HEK293 (cell line): ENCODE results near the gene MED17.
A peak's percentile ranks its signal among the peaks of the same experiment; 100 is the strongest.

Source experiments
- CTCF ChIA-PET: fragments of 350-600 bp; formaldehyde crosslinking; extraction: SDS; loops from one replicate; lab custom pipeline; 2021; ENCODE audit warnings: antibody characterized with exemption; lab: Yijun Ruan, JAX
- POLR2A ChIA-PET: fragments of 300-600 bp; formaldehyde crosslinking; extraction: SDS; loops from one replicate; lab custom pipeline; 2020; ENCODE audit warnings: antibody characterized with exemption, inconsistent platforms; lab: Yijun Ruan, JAX
- H3K27ac ChIP-seq: fragments of 200-500 bp; sonication (Bioruptor generic); 2 replicates; pipeline ENCODE4 v1.5.1; 2014; ENCODE audit warnings: low read depth, low read length, control low read depth, inconsistent platforms; ENCODE audit errors: extremely low read depth
- H3K36me3 ChIP-seq, 2 experiments: fragments of 200-500 bp in 1 of 2; sonication (Bioruptor generic) in 1 of 2; 1 replicate in 1 of 2; 2 replicates in 1 of 2; pipeline ENCODE4 v1.5.1; 2014 to 2017; ENCODE audit warnings: inconsistent platforms in 2 of 2, low read length in 2 of 2; ENCODE audit not compliant: control insufficient read depth in 2 of 2, insufficient read depth in 1 of 2
- H3K4me1 ChIP-seq: fragments of 200-500 bp; sonication (Bioruptor generic); 2 replicates; pipeline ENCODE4 v1.5.1; 2014; ENCODE audit warnings: mild to moderate bottlenecking, low read length, inconsistent platforms; ENCODE audit not compliant: control insufficient read depth, insufficient read depth
- H3K4me3 ChIP-seq: 2 replicates; pipeline ENCODE4 v1.5.1; 2011; ENCODE audit warnings: low read depth, mild to moderate bottlenecking, control low read depth, low read length, moderate library complexity
- H3K9me3 ChIP-seq: fragments of 200-500 bp; sonication (Bioruptor generic); 2 replicates; pipeline ENCODE4 v1.5.1; 2014; ENCODE audit warnings: low read depth, low read length, inconsistent platforms; ENCODE audit not compliant: control insufficient read depth, insufficient read depth
- TRIM28 ChIP-seq: IDR thresholded peaks from 2 replicates; pipeline ENCODE4 v1.6.1; 2011; ENCODE audit warnings: low read length, control low read depth, borderline replicate concordance
- TSHZ1 ChIP-seq: fragments of 450-650 bp; formaldehyde crosslinking; IDR thresholded peaks from 2 replicates; pipeline ENCODE4 v1.5.1; 2016; ENCODE audit warnings: missing biosample characterization, missing genetic modification characterization, borderline replicate concordance
- ZBTB17 ChIP-seq: fragments of 450-650 bp; formaldehyde crosslinking; IDR thresholded peaks from 2 replicates; pipeline ENCODE4 v1.5.1; 2016; ENCODE audit warnings: missing biosample characterization, missing genetic modification characterization
- ZNF248 ChIP-seq: fragments of 450-650 bp; formaldehyde crosslinking; IDR thresholded peaks from 2 replicates; pipeline ENCODE4 v1.5.1; 2017; ENCODE audit warnings: missing biosample characterization, missing genetic modification characterization
- ZNF362 ChIP-seq: fragments of 450-650 bp; formaldehyde crosslinking; IDR thresholded peaks from 2 replicates; pipeline ENCODE4 v1.5.1; 2016; ENCODE audit warnings: missing biosample characterization, missing genetic modification characterization
- ZNF366 ChIP-seq: fragments of 450-650 bp; formaldehyde crosslinking; conservative IDR thresholded peaks from 2 replicates; pipeline ENCODE4 v1.5.1; 2016; ENCODE audit warnings: missing biosample characterization, missing genetic modification characterization
- ZNF37A ChIP-seq: fragments of 450-650 bp; IDR thresholded peaks from 2 replicates; pipeline ENCODE4 v1.5.1; 2018; ENCODE audit warnings: missing biosample characterization, missing genetic modification characterization
- ZNF449 ChIP-seq: fragments of 450-650 bp; formaldehyde crosslinking; IDR thresholded peaks from 2 replicates; pipeline ENCODE4 v1.5.1; 2017; ENCODE audit warnings: missing biosample characterization, mild to moderate bottlenecking, missing genetic modification characterization, moderate library complexity
- ZNF548 ChIP-seq: fragments of 450-650 bp; formaldehyde crosslinking; IDR thresholded peaks from 2 replicates; pipeline ENCODE4 v1.5.1; 2016; ENCODE audit warnings: missing biosample characterization, missing genetic modification characterization
- ZNF561 ChIP-seq: fragments of 450-650 bp; IDR thresholded peaks from 2 replicates; pipeline ENCODE4 v1.5.1; 2018; ENCODE audit warnings: missing biosample characterization, missing genetic modification characterization, borderline replicate concordance
- ZNF610 ChIP-seq: fragments of 450-650 bp; formaldehyde crosslinking; IDR thresholded peaks from 2 replicates; pipeline ENCODE4 v1.5.1; 2016; ENCODE audit warnings: missing biosample characterization, missing genetic modification characterization, borderline replicate concordance
- ZNF677 ChIP-seq: fragments of 450-650 bp; IDR thresholded peaks from 2 replicates; pipeline ENCODE4 v1.5.0; 2018; ENCODE audit warnings: missing biosample characterization, mild to moderate bottlenecking, missing genetic modification characterization, moderate library complexity
- ZSCAN16 ChIP-seq: fragments of 450-650 bp; formaldehyde crosslinking; IDR thresholded peaks from 2 replicates; pipeline ENCODE4 v1.5.1; 2016; ENCODE audit warnings: missing biosample characterization, missing genetic modification characterization

Gene MED17

GRCh38 chr11:93736129-93736528 lies 48.0 kb upstream of the MED17 start:
- peaks cover 21 to 91% of the 10 kb centered on the region in 2 experiments for H3K36me3 ChIP-seq
- H3K9me3 ChIP-seq: no peaks in the 10 kb centered on the region
- H3K4me3 ChIP-seq: no peak overlapping the region
- no peak overlapping the region for H3K27ac ChIP-seq
- POLR2A ChIA-PET: interaction anchor here (2.2 kb wide), 1 partner anchor 48 kb away, joined by 9 read pairs; the partner anchor contains the start of gene MED17
- no peak for TF ChIP-seq ZNF37A (tag by site-specific recombination)
- no peak for TF ChIP-seq ZNF610 (tag by site-specific recombination)
- no peak for TF ChIP-seq ZSCAN16 (tag by site-specific recombination)
- TF ChIP-seq TRIM28: no peak
- TF ChIP-seq, all 188 proteins: peak for 0
- CTCF ChIA-PET: interaction anchor here (0.8 kb wide), 1 partner anchor 14 kb away, joined by 3 read pairs; no protein-coding TSS in a partner anchor
- H3K4me1 ChIP-seq: no peaks in the 10 kb centered on the region

GRCh38 chr11:93737904-93738612 lies 46.0 kb upstream of the MED17 start:
- Histone ChIP-seq H3K9me3 (no peaks in the 10 kb centered on the region), H3K27ac (no peak overlapping the region), H3K4me3 (no peak overlapping the region; the same call in 1 of the 2 replicates), H3K4me1 (no peaks in the 10 kb centered on the region), H3K36me3 (peaks cover 18 to 72% of the 10 kb centered on the region in 2 experiments)
- ChIA-PET CTCF (interaction anchor here (0.7 to 1.1 kb wide), 2 partner anchors 25 to 48 kb away, joined by 3 read pairs; no protein-coding TSS in a partner anchor), POLR2A (interaction anchor here (4.2 to 5.6 kb wide), 2 partner anchors 7 to 45 kb away, joined by 48 to 149 read pairs; partner anchors contain the start of gene MED17)
- TF ChIP-seq ZNF548 (tag by site-specific recombination): no peak
- TF ChIP-seq ZNF366 (tag by site-specific recombination): peak; percentile 42
- no peak for TF ChIP-seq ZNF449 (tag by site-specific recombination)
- 0 out of 2 replicates have a peak, but pooled peaks have one; percentile 40 for TF ChIP-seq ZNF362 (tag by site-specific recombination)

- ChIA-PET POLR2A (interaction anchor here (4.2 to 5.6 kb wide), 2 partner anchors 8 to 44 kb away, joined by 48 to 149 read pairs; partner anchors contain the start of gene MED17), CTCF (interaction anchor here (0.7 to 1.1 kb wide), 2 partner anchors 26 to 47 kb away, joined by 3 read pairs; no protein-coding TSS in a partner anchor)
- Histone ChIP-seq H3K36me3 (peaks cover 18 to 71% of the 10 kb centered on the region in 2 experiments), H3K27ac (no peak overlapping the region), H3K4me3 (peak overlapping the region; percentile 96), H3K4me1 (no peaks in the 10 kb centered on the region), H3K9me3 (no peaks in the 10 kb centered on the region)
- TF ChIP-seq ZNF677 (no peak), ZNF561 (tag by site-specific recombination) (no peak), ZNF248 (no peak), TSHZ1 (no peak), ZBTB17 (peak; percentile 36; the same call in 1 of the 2 replicates)
Observed at GRCh38 chr11:93738647-93739081, 45.4 kb upstream of the MED17 start.
